PFSK-1 (cell line): ENCODE results near the gene KRTAP10-1.

Experiments
- POLR2AphosphoS5 ChIP-seq: IDR thresholded peaks from 2 replicates; pipeline ENCODE4 v1.6.1; 2012; ENCODE audit warnings: low read depth, mild to moderate bottlenecking, control low read depth, low read length, moderate library complexity
- TF ChIP-seq, protein P1 (sequence below), 2 experiments: IDR thresholded peaks; 2 replicates each; pipeline versions ENCODE4 v1.6.1 to v1.8.0; 2011 to 2012; ENCODE audit warnings: low read depth in 2 of 2, low read length in 2 of 2, control low read depth in 1 of 2, inconsistent platforms in 1 of 2, mild to moderate bottlenecking in 1 of 2, moderate library complexity in 1 of 2; ENCODE audit not compliant: insufficient read depth in 1 of 2

DNA sequence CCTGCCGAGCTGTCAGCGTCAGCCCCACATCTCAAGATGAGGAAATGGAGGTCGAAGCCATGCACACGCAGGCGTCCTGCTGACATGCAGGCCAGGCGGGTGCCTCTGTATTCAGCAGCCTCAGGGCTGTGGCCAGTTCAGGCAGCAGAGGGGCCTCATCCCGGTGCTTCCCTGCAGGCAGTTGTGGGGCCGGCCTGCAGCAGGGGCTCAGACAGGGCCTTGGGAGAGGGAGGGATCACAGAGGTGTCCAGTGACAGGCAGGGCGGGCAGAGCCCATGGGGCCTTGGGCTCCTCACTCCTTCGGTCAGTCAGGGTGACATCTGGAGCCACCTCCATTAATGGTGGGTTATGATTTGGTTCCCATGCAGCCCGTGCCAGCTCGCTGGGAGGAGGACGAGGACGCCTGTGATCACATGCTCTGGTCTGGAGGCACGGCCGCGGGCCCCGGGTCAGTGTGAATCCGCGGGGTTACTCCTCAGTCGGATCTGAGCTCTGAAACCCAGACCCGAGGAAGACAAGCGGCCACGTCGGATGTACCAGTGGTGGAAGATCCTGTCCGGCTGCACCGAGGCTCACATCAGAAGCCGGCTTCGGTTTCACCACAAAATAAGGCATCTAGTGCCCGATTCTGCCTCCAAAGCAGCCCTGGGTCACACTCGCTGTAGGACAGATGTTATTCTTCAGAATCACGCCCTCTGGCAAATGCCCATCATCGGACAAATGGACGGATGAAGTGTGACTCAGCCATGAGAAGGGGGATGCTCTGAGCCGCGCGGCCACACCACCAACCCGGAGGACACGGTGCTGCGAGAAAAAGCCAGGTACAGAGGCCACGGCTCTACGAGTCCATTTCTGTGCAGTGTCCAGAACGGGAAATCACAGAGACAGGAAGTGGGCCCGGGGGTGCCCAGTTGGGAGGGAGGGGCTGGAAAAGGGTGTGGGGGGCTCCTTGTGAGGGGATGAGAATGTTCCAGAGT is 33.4 kb downstream of the KRTAP10-1 start:
- no peak for TF ChIP-seq POLR2AphosphoS5
- TF ChIP-seq, protein P1, sequence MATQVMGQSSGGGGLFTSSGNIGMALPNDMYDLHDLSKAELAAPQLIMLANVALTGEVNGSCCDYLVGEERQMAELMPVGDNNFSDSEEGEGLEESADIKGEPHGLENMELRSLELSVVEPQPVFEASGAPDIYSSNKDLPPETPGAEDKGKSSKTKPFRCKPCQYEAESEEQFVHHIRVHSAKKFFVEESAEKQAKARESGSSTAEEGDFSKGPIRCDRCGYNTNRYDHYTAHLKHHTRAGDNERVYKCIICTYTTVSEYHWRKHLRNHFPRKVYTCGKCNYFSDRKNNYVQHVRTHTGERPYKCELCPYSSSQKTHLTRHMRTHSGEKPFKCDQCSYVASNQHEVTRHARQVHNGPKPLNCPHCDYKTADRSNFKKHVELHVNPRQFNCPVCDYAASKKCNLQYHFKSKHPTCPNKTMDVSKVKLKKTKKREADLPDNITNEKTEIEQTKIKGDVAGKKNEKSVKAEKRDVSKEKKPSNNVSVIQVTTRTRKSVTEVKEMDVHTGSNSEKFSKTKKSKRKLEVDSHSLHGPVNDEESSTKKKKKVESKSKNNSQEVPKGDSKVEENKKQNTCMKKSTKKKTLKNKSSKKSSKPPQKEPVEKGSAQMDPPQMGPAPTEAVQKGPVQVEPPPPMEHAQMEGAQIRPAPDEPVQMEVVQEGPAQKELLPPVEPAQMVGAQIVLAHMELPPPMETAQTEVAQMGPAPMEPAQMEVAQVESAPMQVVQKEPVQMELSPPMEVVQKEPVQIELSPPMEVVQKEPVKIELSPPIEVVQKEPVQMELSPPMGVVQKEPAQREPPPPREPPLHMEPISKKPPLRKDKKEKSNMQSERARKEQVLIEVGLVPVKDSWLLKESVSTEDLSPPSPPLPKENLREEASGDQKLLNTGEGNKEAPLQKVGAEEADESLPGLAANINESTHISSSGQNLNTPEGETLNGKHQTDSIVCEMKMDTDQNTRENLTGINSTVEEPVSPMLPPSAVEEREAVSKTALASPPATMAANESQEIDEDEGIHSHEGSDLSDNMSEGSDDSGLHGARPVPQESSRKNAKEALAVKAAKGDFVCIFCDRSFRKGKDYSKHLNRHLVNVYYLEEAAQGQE (IDR thresholded peaks at IDR 0.05; ENCODE audit: insufficient read depth in 1 of 2, low read depth in 2 of 2, low read length in 2 of 2), result no peak
